Neuronal stem cell (in vitro differentiated cells): ENCODE data around the gene SYT15B.
"Not testable (repeated sequence)": the region's sequence is repeated elsewhere in the genome, so short reads cannot be mapped to it uniquely, and the experiment has no call there.

Experiments
- DNase-seq: peaks from one replicate; pipeline ENCODE4 v3.0.0-alpha.2; 2013; ENCODE audit warnings: low spot score
- H2AFZ ChIP-seq: one replicate; pipeline ENCODE4 v1.6.1; 2013; ENCODE audit warnings: mild to moderate bottlenecking, low read length, inconsistent platforms
- H2AK5ac ChIP-seq: 2 replicates; pipeline ENCODE4 v1.6.1; 2013; ENCODE audit warnings: low read depth, mild to moderate bottlenecking, inconsistent platforms, low read length, moderate library complexity, mixed read lengths
- H2BK120ac ChIP-seq: 2 replicates; pipeline ENCODE4 v1.6.1; 2013; ENCODE audit warnings: low read depth, mild to moderate bottlenecking, inconsistent platforms, low read length, moderate library complexity, mixed read lengths
- H2BK12ac ChIP-seq: one replicate; pipeline ENCODE4 v1.6.1; 2013; ENCODE audit warnings: low read length, inconsistent platforms
- H2BK15ac ChIP-seq: 2 replicates; pipeline ENCODE4 v1.6.1; 2013; ENCODE audit warnings: mild to moderate bottlenecking, low read length, inconsistent platforms, mixed read lengths
- H2BK5ac ChIP-seq: one replicate; pipeline ENCODE4 v1.6.1; 2013; ENCODE audit warnings: inconsistent platforms, mild to moderate bottlenecking, low read length, moderate library complexity
- H3K14ac ChIP-seq: one replicate; pipeline ENCODE4 v1.6.1; 2013; ENCODE audit warnings: low read length, inconsistent platforms
- H3K18ac ChIP-seq: 2 replicates; pipeline ENCODE4 v1.6.1; 2013; ENCODE audit warnings: low read length, inconsistent platforms
- H3K23ac ChIP-seq: 2 replicates; pipeline ENCODE4 v1.6.1; 2013; ENCODE audit warnings: low read depth, mild to moderate bottlenecking, mixed read lengths, low read length, inconsistent platforms; ENCODE audit not compliant: poor library complexity
- H3K27ac ChIP-seq: replicated peaks from 3 replicates; pipeline ENCODE4 v1.5.1; 2013; ENCODE audit warnings: low read length, inconsistent platforms
- H3K27me3 ChIP-seq, 3 experiments: 2 replicates each; pipeline ENCODE4 v1.6.1; 2013; ENCODE audit warnings: low read length in 3 of 3, mild to moderate bottlenecking in 2 of 3, inconsistent platforms in 1 of 3, low read depth in 1 of 3, mixed read lengths in 1 of 3, moderate library complexity in 1 of 3; ENCODE audit not compliant: control insufficient read depth in 3 of 3, insufficient read depth in 3 of 3
- H3K36me3 ChIP-seq, 2 donors: replicated peaks in 1 of 2; 2 replicates each; pipeline ENCODE4 v1.6.1; 2013; ENCODE audit warnings: low read length in 2 of 2; ENCODE audit not compliant: control insufficient read depth in 2 of 2, insufficient read depth in 2 of 2
- H3K4ac ChIP-seq: 2 replicates; pipeline ENCODE4 v1.6.1; 2013; ENCODE audit warnings: inconsistent platforms, mild to moderate bottlenecking, low read length, moderate library complexity
- H3K4me1 ChIP-seq, 2 donors: 1 replicate in 1 of 2; 2 replicates in 1 of 2; pipeline ENCODE4 v1.6.1; 2013; ENCODE audit warnings: low read length in 2 of 2, low read depth in 1 of 2; ENCODE audit not compliant: control insufficient read depth in 2 of 2, insufficient read depth in 1 of 2
- H3K4me2 ChIP-seq: one replicate; pipeline ENCODE4 v1.6.1; 2013; ENCODE audit warnings: mild to moderate bottlenecking, low read length, inconsistent platforms; ENCODE audit not compliant: insufficient read depth, poor library complexity, severe bottlenecking
- H3K4me3 ChIP-seq, 2 donors: 2 replicates each; pipeline ENCODE4 v1.5.1; 2013; ENCODE audit warnings: low read length in 2 of 2, mild to moderate bottlenecking in 2 of 2, inconsistent platforms in 1 of 2, moderate library complexity in 1 of 2
- H3K79me1 ChIP-seq: one replicate; pipeline ENCODE4 v1.6.1; 2013; ENCODE audit warnings: low read depth, mild to moderate bottlenecking, inconsistent platforms, low read length, moderate library complexity
- H3K9ac ChIP-seq: one replicate; pipeline ENCODE4 v1.6.1; 2013; ENCODE audit warnings: mild to moderate bottlenecking, low read depth, low read length, inconsistent platforms; ENCODE audit not compliant: poor library complexity
- H3K9me3 ChIP-seq, 2 donors: replicated peaks in 1 of 2; 2 replicates each; pipeline versions ENCODE3 to v1.6.1; 2013; ENCODE audit warnings: low read length in 2 of 2, mild to moderate bottlenecking in 2 of 2, inconsistent platforms in 1 of 2, low read depth in 1 of 2, mixed read lengths in 1 of 2, moderate library complexity in 1 of 2; ENCODE audit not compliant: control insufficient read depth in 2 of 2, insufficient read depth in 1 of 2
- H4K8ac ChIP-seq: one replicate; pipeline ENCODE4 v1.6.1; 2013; ENCODE audit warnings: low read depth, mild to moderate bottlenecking, inconsistent platforms, low read length, moderate library complexity
- H4K91ac ChIP-seq: one replicate; pipeline ENCODE4 v1.6.1; 2013; ENCODE audit warnings: low read length, low read depth, mild to moderate bottlenecking, inconsistent platforms; ENCODE audit not compliant: poor library complexity
- WGBS, 2 donors: extraction: QIAGEN DNeasy Blood & Tissue Kit; methylation state at CpG; one replicate each; pipeline ENCODE4 v1.1.7; 2013; ENCODE audit warnings: missing lambda C conversion rate in 2 of 2, mixed read lengths in 1 of 2; ENCODE audit not compliant: insufficient read length in 2 of 2, insufficient replicate concordance in 1 of 2; ENCODE audit errors: extremely low coverage in 2 of 2; 5-methylcytosine and 5-hydroxymethylcytosine counted together

The SYT15B gene

DNA sequence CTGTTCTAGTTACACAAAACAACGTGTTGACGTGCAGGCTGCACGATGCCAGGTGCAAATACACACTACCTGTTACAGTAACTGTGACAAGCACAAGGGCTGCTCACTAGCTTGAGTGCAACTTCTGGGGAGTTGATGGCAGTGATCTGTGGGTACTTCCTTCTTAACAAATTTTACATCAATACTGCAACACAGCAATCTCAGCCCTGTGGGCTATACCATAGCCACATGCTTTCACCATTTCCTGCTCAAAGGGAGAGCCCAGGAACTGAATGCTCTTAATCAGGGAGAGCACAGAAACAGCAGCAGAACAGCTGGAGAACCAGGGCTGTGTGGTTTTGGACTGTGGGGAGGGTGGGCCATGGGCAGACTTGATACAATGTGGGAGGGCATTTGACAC, 10.2 kb downstream of the SYT15B start:
- H2AFZ ChIP-seq, H3K9me3 ChIP-seq, H2AK5ac ChIP-seq, H3K27me3 ChIP-seq, H3K14ac ChIP-seq, H3K4me3 ChIP-seq, H3K27ac ChIP-seq, H3K4ac ChIP-seq, H4K91ac ChIP-seq, H3K36me3 ChIP-seq, H3K4me2 ChIP-seq, H3K4me1 ChIP-seq, DNase-seq, H3K79me1 ChIP-seq, H4K8ac ChIP-seq, H2BK15ac ChIP-seq, H3K23ac ChIP-seq, H2BK120ac ChIP-seq, H3K18ac ChIP-seq, H3K9ac ChIP-seq, H2BK12ac ChIP-seq, H2BK5ac ChIP-seq: not testable (repeated sequence)
- WGBS, 2 donors, result no CpG with 5 or more reads among the region's 3 CpGs

DNA sequence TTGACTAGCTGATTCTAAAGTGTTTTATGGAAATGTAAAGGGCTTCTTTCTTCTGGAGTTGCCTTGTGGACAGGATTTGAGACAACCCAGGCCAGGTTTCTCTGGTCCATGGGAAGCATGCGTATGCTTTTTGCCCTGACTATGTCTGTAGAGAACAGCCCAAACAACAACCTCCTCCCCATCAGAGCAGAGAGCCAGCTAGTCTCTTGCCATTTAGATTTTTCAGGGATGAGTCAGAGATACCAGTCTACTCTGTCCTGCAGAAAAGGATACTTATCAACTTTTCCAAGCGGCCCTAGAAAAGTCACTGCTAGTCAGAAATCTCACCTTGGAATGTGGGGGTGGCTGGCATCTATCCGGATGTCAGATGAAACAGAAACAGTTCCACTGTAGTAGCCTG, 11.6 kb downstream of the SYT15B start:
- H3K4me2 ChIP-seq, H4K8ac ChIP-seq, H2BK12ac ChIP-seq, H3K9me3 ChIP-seq, H4K91ac ChIP-seq, H3K4me1 ChIP-seq, H2AK5ac ChIP-seq, H2BK5ac ChIP-seq, H2BK15ac ChIP-seq, DNase-seq, H2BK120ac ChIP-seq, H3K18ac ChIP-seq, H3K27me3 ChIP-seq, H3K27ac ChIP-seq, H3K4me3 ChIP-seq, H3K14ac ChIP-seq, H3K4ac ChIP-seq, H2AFZ ChIP-seq, H3K36me3 ChIP-seq, H3K9ac ChIP-seq, H3K79me1 ChIP-seq, H3K23ac ChIP-seq: not testable (repeated sequence)
- WGBS, 2 donors, result no CpG with 5 or more reads among the region's 3 CpGs

DNA sequence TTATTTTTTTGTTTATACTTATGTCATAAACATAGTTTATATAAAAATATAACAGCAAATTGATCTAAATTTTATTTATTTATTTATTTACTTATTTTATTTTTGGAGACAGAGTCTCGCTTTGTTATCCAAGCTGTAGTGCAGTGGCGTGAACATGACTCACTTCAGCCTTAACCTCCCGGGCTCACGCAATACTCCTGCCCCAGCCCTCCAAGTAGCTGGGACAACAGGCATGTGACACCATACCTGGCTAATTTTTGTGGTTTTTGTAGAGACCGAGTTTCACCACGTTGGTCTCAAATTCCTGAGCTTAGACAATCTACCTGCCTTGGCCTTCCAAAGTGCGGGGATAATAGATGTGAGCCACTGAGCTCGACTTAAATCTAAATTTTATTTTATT, 13.0 kb downstream of the SYT15B start:
- DNase-seq, H3K14ac ChIP-seq: not testable (repeated sequence)
- no CpG with 5 or more reads among the region's 8 CpGs for WGBS, 2 donors

DNA sequence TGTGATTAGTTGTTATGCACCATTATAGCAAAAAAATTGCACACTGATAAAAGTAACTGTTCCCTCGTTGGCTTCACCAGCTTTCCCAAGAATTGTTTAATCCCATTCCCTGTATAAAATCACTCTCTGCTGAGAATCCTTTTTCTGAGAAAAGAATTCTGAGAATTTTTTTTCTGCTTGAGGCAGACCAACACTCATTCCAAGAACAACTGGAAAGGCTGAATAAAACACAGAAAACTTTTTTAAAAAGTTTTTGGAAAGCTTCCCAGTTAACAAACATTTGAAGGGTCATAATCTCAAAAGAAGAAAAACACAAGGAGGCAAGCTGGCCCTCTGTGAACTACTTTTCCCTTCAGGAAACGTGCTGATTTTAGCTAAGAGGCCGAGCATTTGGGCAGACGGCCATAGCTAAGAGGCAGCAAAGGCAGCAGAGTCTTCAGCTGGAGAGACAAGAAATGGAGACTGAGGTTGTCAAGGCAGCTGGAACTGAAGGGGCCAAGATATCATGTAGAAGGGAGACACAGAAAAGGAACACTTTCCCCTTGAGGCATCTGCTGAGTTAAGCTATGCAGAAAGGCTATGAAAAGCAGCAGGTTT, 16.5 kb downstream of the SYT15B start:
- H3K18ac ChIP-seq, H2BK15ac ChIP-seq, H2AK5ac ChIP-seq, H3K27ac ChIP-seq, H4K91ac ChIP-seq, H3K14ac ChIP-seq, DNase-seq, H3K9me3 ChIP-seq, H2BK5ac ChIP-seq, H3K36me3 ChIP-seq, H3K4ac ChIP-seq, H4K8ac ChIP-seq, H3K9ac ChIP-seq, H2BK12ac ChIP-seq, H3K79me1 ChIP-seq, H3K4me1 ChIP-seq, H3K4me3 ChIP-seq, H3K27me3 ChIP-seq, H2AFZ ChIP-seq, H3K4me2 ChIP-seq, H2BK120ac ChIP-seq, H3K23ac ChIP-seq: not testable (repeated sequence)
- no CpG with 5 or more reads among the region's 4 CpGs for WGBS, 2 donors

More for the DNA sequence above, 13.0 kb downstream of the SYT15B start:
- H4K8ac ChIP-seq, H3K27ac ChIP-seq, H3K9me3 ChIP-seq, H3K4me2 ChIP-seq, H4K91ac ChIP-seq, H3K18ac ChIP-seq, H2BK5ac ChIP-seq, H3K9ac ChIP-seq, H2AK5ac ChIP-seq, H2AFZ ChIP-seq, H2BK12ac ChIP-seq, H2BK120ac ChIP-seq, H3K79me1 ChIP-seq, H3K23ac ChIP-seq, H3K36me3 ChIP-seq, H3K4me1 ChIP-seq, H2BK15ac ChIP-seq, H3K4me3 ChIP-seq, H3K27me3 ChIP-seq, H3K4ac ChIP-seq: not testable (repeated sequence)
